WTC11 (cell line): ENCODE results near the gene MRC1. TPM values are rescaled to one million over a fixed set of nuclear protein-coding genes. Genes with fewer than 3 reads are reported as not detected.

Experiments used
- ATAC-seq: fragments of 200-7000 bp; cut with Tn5 transposase; 2 replicates; pipeline ENCODE4 v1.10.0; 2021; ENCODE audit warnings: mild to moderate bottlenecking, moderate library complexity
- CTCF ChIA-PET: fragments of 300-600 bp; sonication (Branson Sonifier 250); formaldehyde crosslinking; loops from one replicate; lab custom pipeline; 2021; ENCODE audit warnings: antibody characterized with exemption; lab: Charles Lee
- POLR2A ChIA-PET: fragments of 350-600 bp; sonication (Branson Sonifier 250); formaldehyde crosslinking; loops from one replicate; lab custom pipeline; 2021; ENCODE audit warnings: antibody characterized with exemption; lab: Charles Lee
- DNase-seq: peaks from one replicate; pipeline ENCODE4 v3.0.0; 2021; ENCODE audit warnings: low spot score
- H3K27ac Mint-ChIP-seq: 2 replicates; pipeline ENCODE4 v1.8.0; 2021; ENCODE audit warnings: mixed read lengths
- H3K27me3 Mint-ChIP-seq: 2 replicates; pipeline ENCODE4 v1.8.0; 2021; ENCODE audit warnings: low read depth, mild to moderate bottlenecking, moderate library complexity, mixed read lengths
- H3K36me3 Mint-ChIP-seq: 2 replicates; pipeline ENCODE4 v1.8.0; 2021; ENCODE audit warnings: mixed read lengths
- H3K4me1 Mint-ChIP-seq: 2 replicates; pipeline ENCODE4 v1.8.0; 2022; ENCODE audit warnings: mixed read lengths
- H3K4me3 Mint-ChIP-seq: 2 replicates; pipeline ENCODE4 v1.8.0; 2021; ENCODE audit warnings: mild to moderate bottlenecking, moderate library complexity, mixed read lengths
- H3K9me3 Mint-ChIP-seq: 2 replicates; pipeline ENCODE4 v1.8.0; 2021; ENCODE audit warnings: mixed read lengths
- AR ChIP-seq: fragments of 250-450 bp; sonication (Bioruptor Pico); IDR thresholded peaks from 2 replicates; pipeline ENCODE4 v1.9.0; 2021; ENCODE audit warnings: mild to moderate bottlenecking
- ATF1 ChIP-seq: sonication (generic); formaldehyde crosslinking; IDR thresholded peaks from 2 replicates; pipeline ENCODE4 v1.8.1; 2023; ENCODE audit warnings: mild to moderate bottlenecking, moderate library complexity, missing genetic modification reagents
- ESRRA ChIP-seq: sonication (generic); formaldehyde crosslinking; IDR thresholded peaks from 2 replicates; pipeline ENCODE4 v1.8.1; 2022; ENCODE audit warnings: mild to moderate bottlenecking, missing genetic modification reagents, borderline replicate concordance
- ETV6 ChIP-seq: sonication (generic); formaldehyde crosslinking; IDR thresholded peaks from 2 replicates; pipeline ENCODE4 v1.8.1; 2022; ENCODE audit warnings: mild to moderate bottlenecking, missing genetic modification reagents
- FOXJ3 ChIP-seq: sonication (generic); formaldehyde crosslinking; IDR thresholded peaks from 2 replicates; pipeline ENCODE4 v1.9.0; 2021; ENCODE audit warnings: missing genetic modification reagents, mild to moderate bottlenecking, borderline replicate concordance
- GABPB1 ChIP-seq: sonication (generic); formaldehyde crosslinking; IDR thresholded peaks from 2 replicates; pipeline ENCODE4 v1.8.1; 2023; ENCODE audit warnings: mild to moderate bottlenecking, missing genetic modification reagents
- GTF2I ChIP-seq: fragments of 250-450 bp; sonication (Bioruptor Pico); conservative IDR thresholded peaks from 2 replicates; pipeline ENCODE4 v1.4.0; 2021; ENCODE audit warnings: mild to moderate bottlenecking
- JAZF1 ChIP-seq: fragments of 250-450 bp; sonication (Bioruptor Pico); IDR thresholded peaks from 2 replicates; pipeline ENCODE4 v1.9.0; 2021; ENCODE audit warnings: moderate library complexity, mild to moderate bottlenecking, inconsistent platforms
- KAT7 ChIP-seq: sonication (generic); formaldehyde crosslinking; IDR thresholded peaks from 2 replicates; pipeline ENCODE4 v1.8.1; 2023; ENCODE audit warnings: missing genetic modification reagents, mild to moderate bottlenecking, borderline replicate concordance
- MXD4 ChIP-seq: fragments of 250-450 bp; sonication (Bioruptor Pico); IDR thresholded peaks from 2 replicates; pipeline ENCODE4 v1.8.0; 2021; ENCODE audit warnings: mild to moderate bottlenecking, moderate library complexity, borderline replicate concordance
- NFATC4 ChIP-seq: fragments of 250-450 bp; sonication (Bioruptor Pico); IDR thresholded peaks from 2 replicates; pipeline ENCODE4 v1.9.0; 2021; ENCODE audit warnings: mild to moderate bottlenecking
- NR2C2 ChIP-seq: sonication (generic); formaldehyde crosslinking; IDR thresholded peaks from 2 replicates; pipeline ENCODE4 v1.8.0; 2022; ENCODE audit warnings: mild to moderate bottlenecking, missing genetic modification reagents
- RORB ChIP-seq: fragments of 250-450 bp; sonication (Bioruptor Pico); IDR thresholded peaks from 2 replicates; pipeline ENCODE4 v1.9.0; 2021; ENCODE audit warnings: mild to moderate bottlenecking
- TEAD1 ChIP-seq: sonication (generic); formaldehyde crosslinking; IDR thresholded peaks from 2 replicates; pipeline ENCODE4 v1.8.0; 2022; ENCODE audit warnings: mild to moderate bottlenecking, missing genetic modification reagents
- TEAD4 ChIP-seq: sonication (generic); formaldehyde crosslinking; IDR thresholded peaks from 2 replicates; pipeline ENCODE4 v1.8.0; 2022; ENCODE audit warnings: mild to moderate bottlenecking, missing genetic modification reagents
- TP53 ChIP-seq: sonication (generic); formaldehyde crosslinking; IDR thresholded peaks from 2 replicates; pipeline ENCODE4 v1.8.1; 2023; ENCODE audit warnings: mild to moderate bottlenecking, missing genetic modification reagents
- ZNF138 ChIP-seq: sonication (generic); formaldehyde crosslinking; conservative IDR thresholded peaks from 2 replicates; pipeline ENCODE4 v1.8.1; 2022; ENCODE audit warnings: mild to moderate bottlenecking, moderate library complexity, missing genetic modification reagents
- ZNF416 ChIP-seq: fragments of 250-450 bp; sonication (Bioruptor Pico); IDR thresholded peaks from 2 replicates; pipeline ENCODE4 v1.9.0; 2021; ENCODE audit warnings: mild to moderate bottlenecking, inconsistent platforms
- total RNA-seq: library from RNA; stranded (reverse); gene quantifications from 3 replicates; pipeline ENCODE4 v1.2.3, GENCODE V29; 2021
- TF ChIP-seq, protein P1 (sequence below): sonication (generic); formaldehyde crosslinking; IDR thresholded peaks from 2 replicates; pipeline ENCODE4 v1.8.1; 2023; ENCODE audit warnings: mild to moderate bottlenecking, missing genetic modification reagents, moderate library complexity
- TF ChIP-seq, protein P2 (sequence below): sonication (generic); formaldehyde crosslinking; IDR thresholded peaks from 2 replicates; pipeline ENCODE4 v1.8.1; 2023; ENCODE audit warnings: mild to moderate bottlenecking, missing genetic modification reagents
- TF ChIP-seq, protein P3 (sequence below): sonication (generic); formaldehyde crosslinking; IDR thresholded peaks from 2 replicates; pipeline ENCODE4 v1.8.0; 2022; ENCODE audit warnings: mild to moderate bottlenecking, missing genetic modification reagents
- TF ChIP-seq, protein P4 (sequence below): sonication (generic); formaldehyde crosslinking; conservative IDR thresholded peaks from 2 replicates; pipeline ENCODE4 v1.8.1; 2022; ENCODE audit warnings: mild to moderate bottlenecking, missing genetic modification reagents
- TF ChIP-seq, protein P5 (sequence below): sonication (generic); formaldehyde crosslinking; IDR thresholded peaks from 2 replicates; pipeline ENCODE4 v1.8.0; 2023; ENCODE audit warnings: missing genetic modification reagents, mild to moderate bottlenecking, borderline replicate concordance

Gene MRC1
- total RNA-seq, 1 experiment from 2014 or later = 0.33 TPM

DNA sequence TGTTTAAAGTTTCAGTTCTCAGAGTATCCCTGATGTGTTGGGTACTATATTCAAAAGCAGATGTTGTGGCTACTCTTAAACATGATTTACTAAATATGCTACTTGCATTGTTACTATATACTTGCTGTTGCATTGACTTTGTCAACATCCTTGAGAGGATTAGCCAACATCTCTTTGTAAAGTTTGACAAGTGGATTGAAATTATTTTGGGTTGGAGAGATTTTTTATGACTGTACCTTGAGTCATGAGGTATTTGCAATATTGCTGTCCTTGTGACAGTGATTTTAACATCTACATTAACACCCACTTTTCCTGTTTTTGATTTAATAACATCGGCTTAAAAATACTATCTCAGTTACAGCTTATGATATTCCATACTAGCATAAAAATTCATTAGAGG is 31.9 kb downstream of the MRC1 start:
- Mint-ChIP-seq H3K4me1 (peaks cover 10% of the 10 kb centered on the region), H3K27ac (no peak overlapping the region), H3K9me3 (no peaks in the 10 kb centered on the region), H3K4me3 (no peak overlapping the region), H3K27me3 (no peaks in the 10 kb centered on the region), H3K36me3 (no peaks in the 10 kb centered on the region)
- ChIA-PET POLR2A (no interaction called here), CTCF (no interaction called here)
- ATAC-seq (no peak), DNase-seq (no peak)
- TF ChIP-seq ETV6 (CRISPR knock-in tag) = no peak
- no peak for TF ChIP-seq ATF1 (CRISPR knock-in tag)
- TF ChIP-seq NFATC4 (CRISPR knock-in tag) = no peak
- TF ChIP-seq AR (CRISPR knock-in tag) = no peak
- no peak for TF ChIP-seq TP53 (CRISPR knock-in tag)
- TF ChIP-seq TEAD1 = no peak
- no peak for TF ChIP-seq FOXJ3
- no peak for TF ChIP-seq TEAD4 (CRISPR knock-in tag)
- TF ChIP-seq RORB (CRISPR knock-in tag) = no peak
- TF ChIP-seq, protein P1, sequence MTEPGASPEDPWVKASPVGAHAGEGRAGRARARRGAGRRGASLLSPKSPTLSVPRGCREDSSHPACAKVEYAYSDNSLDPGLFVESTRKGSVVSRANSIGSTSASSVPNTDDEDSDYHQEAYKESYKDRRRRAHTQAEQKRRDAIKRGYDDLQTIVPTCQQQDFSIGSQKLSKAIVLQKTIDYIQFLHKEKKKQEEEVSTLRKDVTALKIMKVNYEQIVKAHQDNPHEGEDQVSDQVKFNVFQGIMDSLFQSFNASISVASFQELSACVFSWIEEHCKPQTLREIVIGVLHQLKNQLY (CRISPR knock-in tag) = no peak
- TF ChIP-seq, protein P2, sequence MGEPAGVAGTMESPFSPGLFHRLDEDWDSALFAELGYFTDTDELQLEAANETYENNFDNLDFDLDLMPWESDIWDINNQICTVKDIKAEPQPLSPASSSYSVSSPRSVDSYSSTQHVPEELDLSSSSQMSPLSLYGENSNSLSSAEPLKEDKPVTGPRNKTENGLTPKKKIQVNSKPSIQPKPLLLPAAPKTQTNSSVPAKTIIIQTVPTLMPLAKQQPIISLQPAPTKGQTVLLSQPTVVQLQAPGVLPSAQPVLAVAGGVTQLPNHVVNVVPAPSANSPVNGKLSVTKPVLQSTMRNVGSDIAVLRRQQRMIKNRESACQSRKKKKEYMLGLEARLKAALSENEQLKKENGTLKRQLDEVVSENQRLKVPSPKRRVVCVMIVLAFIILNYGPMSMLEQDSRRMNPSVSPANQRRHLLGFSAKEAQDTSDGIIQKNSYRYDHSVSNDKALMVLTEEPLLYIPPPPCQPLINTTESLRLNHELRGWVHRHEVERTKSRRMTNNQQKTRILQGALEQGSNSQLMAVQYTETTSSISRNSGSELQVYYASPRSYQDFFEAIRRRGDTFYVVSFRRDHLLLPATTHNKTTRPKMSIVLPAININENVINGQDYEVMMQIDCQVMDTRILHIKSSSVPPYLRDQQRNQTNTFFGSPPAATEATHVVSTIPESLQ (CRISPR knock-in tag) = no peak
- TF ChIP-seq KAT7 (CRISPR knock-in tag) = no peak
- TF ChIP-seq JAZF1 (CRISPR knock-in tag) = no peak
- TF ChIP-seq GABPB1 (CRISPR knock-in tag) = no peak
- TF ChIP-seq, protein P3, sequence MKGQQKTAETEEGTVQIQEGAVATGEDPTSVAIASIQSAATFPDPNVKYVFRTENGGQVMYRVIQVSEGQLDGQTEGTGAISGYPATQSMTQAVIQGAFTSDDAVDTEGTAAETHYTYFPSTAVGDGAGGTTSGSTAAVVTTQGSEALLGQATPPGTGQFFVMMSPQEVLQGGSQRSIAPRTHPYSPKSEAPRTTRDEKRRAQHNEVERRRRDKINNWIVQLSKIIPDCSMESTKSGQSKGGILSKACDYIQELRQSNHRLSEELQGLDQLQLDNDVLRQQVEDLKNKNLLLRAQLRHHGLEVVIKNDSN = no peak
- TF ChIP-seq ESRRA = no peak
- no peak for TF ChIP-seq ZNF416 (CRISPR knock-in tag)

- Mint-ChIP-seq H3K9me3 (no peaks in the 10 kb centered on the region), H3K4me3 (no peak overlapping the region), H3K27me3 (no peaks in the 10 kb centered on the region), H3K27ac (no peak overlapping the region), H3K4me1 (0 out of 2 replicates have a peak, but pooled peaks cover 2% of the 10 kb centered on the region), H3K36me3 (no peaks in the 10 kb centered on the region)
- ChIA-PET POLR2A (no interaction called here), CTCF (no interaction called here)
- ATAC-seq (no peak), DNase-seq (no peak)
- no peak for TF ChIP-seq ZNF138 (CRISPR knock-in tag)
- TF ChIP-seq GTF2I (CRISPR knock-in tag) = no peak
- no peak for TF ChIP-seq MXD4 (CRISPR knock-in tag)
- no peak for TF ChIP-seq RORB (CRISPR knock-in tag)
- TF ChIP-seq NR2C2 (CRISPR knock-in tag) = no peak
- no peak for TF ChIP-seq JAZF1 (CRISPR knock-in tag)
- TF ChIP-seq, protein P4, sequence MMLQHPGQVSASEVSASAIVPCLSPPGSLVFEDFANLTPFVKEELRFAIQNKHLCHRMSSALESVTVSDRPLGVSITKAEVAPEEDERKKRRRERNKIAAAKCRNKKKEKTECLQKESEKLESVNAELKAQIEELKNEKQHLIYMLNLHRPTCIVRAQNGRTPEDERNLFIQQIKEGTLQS (CRISPR knock-in tag) = no peak
- TF ChIP-seq GABPB1 (CRISPR knock-in tag) = no peak
- TF ChIP-seq, protein P3 = no peak
- TF ChIP-seq, protein P5, sequence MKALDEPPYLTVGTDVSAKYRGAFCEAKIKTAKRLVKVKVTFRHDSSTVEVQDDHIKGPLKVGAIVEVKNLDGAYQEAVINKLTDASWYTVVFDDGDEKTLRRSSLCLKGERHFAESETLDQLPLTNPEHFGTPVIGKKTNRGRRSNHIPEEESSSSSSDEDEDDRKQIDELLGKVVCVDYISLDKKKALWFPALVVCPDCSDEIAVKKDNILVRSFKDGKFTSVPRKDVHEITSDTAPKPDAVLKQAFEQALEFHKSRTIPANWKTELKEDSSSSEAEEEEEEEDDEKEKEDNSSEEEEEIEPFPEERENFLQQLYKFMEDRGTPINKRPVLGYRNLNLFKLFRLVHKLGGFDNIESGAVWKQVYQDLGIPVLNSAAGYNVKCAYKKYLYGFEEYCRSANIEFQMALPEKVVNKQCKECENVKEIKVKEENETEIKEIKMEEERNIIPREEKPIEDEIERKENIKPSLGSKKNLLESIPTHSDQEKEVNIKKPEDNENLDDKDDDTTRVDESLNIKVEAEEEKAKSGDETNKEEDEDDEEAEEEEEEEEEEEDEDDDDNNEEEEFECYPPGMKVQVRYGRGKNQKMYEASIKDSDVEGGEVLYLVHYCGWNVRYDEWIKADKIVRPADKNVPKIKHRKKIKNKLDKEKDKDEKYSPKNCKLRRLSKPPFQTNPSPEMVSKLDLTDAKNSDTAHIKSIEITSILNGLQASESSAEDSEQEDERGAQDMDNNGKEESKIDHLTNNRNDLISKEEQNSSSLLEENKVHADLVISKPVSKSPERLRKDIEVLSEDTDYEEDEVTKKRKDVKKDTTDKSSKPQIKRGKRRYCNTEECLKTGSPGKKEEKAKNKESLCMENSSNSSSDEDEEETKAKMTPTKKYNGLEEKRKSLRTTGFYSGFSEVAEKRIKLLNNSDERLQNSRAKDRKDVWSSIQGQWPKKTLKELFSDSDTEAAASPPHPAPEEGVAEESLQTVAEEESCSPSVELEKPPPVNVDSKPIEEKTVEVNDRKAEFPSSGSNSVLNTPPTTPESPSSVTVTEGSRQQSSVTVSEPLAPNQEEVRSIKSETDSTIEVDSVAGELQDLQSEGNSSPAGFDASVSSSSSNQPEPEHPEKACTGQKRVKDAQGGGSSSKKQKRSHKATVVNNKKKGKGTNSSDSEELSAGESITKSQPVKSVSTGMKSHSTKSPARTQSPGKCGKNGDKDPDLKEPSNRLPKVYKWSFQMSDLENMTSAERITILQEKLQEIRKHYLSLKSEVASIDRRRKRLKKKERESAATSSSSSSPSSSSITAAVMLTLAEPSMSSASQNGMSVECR = no peak
These were observed 33.5 kb downstream of the MRC1 start for GRCh38 chr10:17842641-17843040.
